DOHH2 (cell line): Measurements from ENCODE around the gene RIPOR2.
A peak's percentile ranks its signal among the peaks of the same experiment; 100 is the strongest.

ENCODE experiments used
- H3F3A ChIP-seq: fragments of 200-600 bp; sonication (generic), shearing (Covaris generic); 2 replicates; pipeline ENCODE4 v1.6.0; 2016; ENCODE audit warnings: antibody characterized with exemption, mild to moderate bottlenecking; ENCODE audit not compliant: control insufficient read depth, insufficient read depth
- H3K27ac ChIP-seq: fragments of 200-600 bp; sonication (generic); 2 replicates; pipeline ENCODE4 v1.5.1; 2014; ENCODE audit warnings: low read depth, mild to moderate bottlenecking, low read length, moderate library complexity
- H3K27me3 ChIP-seq: fragments of 200-600 bp; sonication (generic); 2 replicates; pipeline ENCODE4 v1.6.1; 2014; ENCODE audit warnings: mild to moderate bottlenecking, low read length, mixed read lengths; ENCODE audit not compliant: control insufficient read depth
- H3K36me3 ChIP-seq: fragments of 200-600 bp; sonication (generic); 2 replicates; pipeline ENCODE4 v1.6.1; 2014; ENCODE audit warnings: mild to moderate bottlenecking, low read length, moderate library complexity, mixed read lengths; ENCODE audit not compliant: control insufficient read depth
- H3K4me1 ChIP-seq: fragments of 200-600 bp; sonication (generic); 2 replicates; pipeline ENCODE4 v1.6.1; 2014; ENCODE audit warnings: mild to moderate bottlenecking, low read length, mixed read lengths; ENCODE audit not compliant: control insufficient read depth
- H3K4me2 ChIP-seq: fragments of 200-600 bp; sonication (generic); 2 replicates; pipeline ENCODE4 v1.6.0; 2014; ENCODE audit warnings: mild to moderate bottlenecking, low read length, moderate library complexity
- H3K4me3 ChIP-seq: fragments of 200-600 bp; sonication (generic); 2 replicates; pipeline ENCODE4 v1.5.1; 2014; ENCODE audit warnings: mild to moderate bottlenecking, low read length, mixed read lengths
- H3K79me2 ChIP-seq: fragments of 200-600 bp; sonication (generic); 2 replicates; pipeline ENCODE4 v1.6.1; 2014; ENCODE audit warnings: mild to moderate bottlenecking, low read length, mixed read lengths; ENCODE audit not compliant: control insufficient read depth
- H3K9me2 ChIP-seq: fragments of 200-600 bp; sonication (generic); replicated peaks from 2 replicates; pipeline ENCODE4 v1.6.1; 2014; ENCODE audit warnings: mild to moderate bottlenecking, low read length, mixed read lengths; ENCODE audit not compliant: control insufficient read depth
- H3K9me3 ChIP-seq: fragments of 200-600 bp; sonication (generic); 2 replicates; pipeline ENCODE4 v1.6.1; 2014; ENCODE audit warnings: antibody characterized with exemption, low read length, mixed read lengths; ENCODE audit not compliant: control insufficient read depth, insufficient read depth
- H4K20me1 ChIP-seq: fragments of 200-600 bp; sonication (generic); 2 replicates; pipeline ENCODE4 v1.6.0; 2014; ENCODE audit warnings: low read depth, mild to moderate bottlenecking, antibody characterized with exemption, low read length, moderate library complexity; ENCODE audit not compliant: control insufficient read depth, insufficient read depth
- CTCF ChIP-seq: fragments of 200-600 bp; sonication (generic); IDR thresholded peaks from one replicate; pipeline ENCODE4 v1.5.1; 2014; ENCODE audit warnings: antibody characterized with exemption, mild to moderate bottlenecking, low read depth, low read length; ENCODE audit not compliant: poor library complexity, severe bottlenecking
- EZH2phosphoT487 ChIP-seq: fragments of 200-600 bp; sonication (generic); IDR thresholded peaks from 2 replicates; pipeline ENCODE4 v1.6.1; 2017; ENCODE audit warnings: borderline replicate concordance, mild to moderate bottlenecking, antibody characterized with exemption, low read length, moderate library complexity, mixed read lengths

The RIPOR2 gene

GRCh38 chr6:24858177-24858653 lies 77.5 kb downstream of the RIPOR2 start:
- Histone ChIP-seq H3K9me3 (no peaks in the 10 kb centered on the region), H3K4me1 (peaks cover 79% of the 10 kb centered on the region), H3K27ac (peak overlapping the region; percentile 96), H3K36me3 (peaks cover 87% of the 10 kb centered on the region), H3K4me3 (peak overlapping the region; percentile 62), H3F3A (peaks cover 54% of the 10 kb centered on the region), H3K9me2 (no peaks in the 10 kb centered on the region), H3K4me2 (peak overlapping the region; percentile 87), H3K79me2 (peaks cover 7% of the 10 kb centered on the region), H3K27me3 (no peaks in the 10 kb centered on the region), H4K20me1 (no peaks in the 10 kb centered on the region)
- TF ChIP-seq CTCF, result no peak
- no peak for TF ChIP-seq EZH2phosphoT487

- peaks cover 68% of the 10 kb centered on the region for H3K4me1 ChIP-seq
- H3K27me3 ChIP-seq, result no peaks in the 10 kb centered on the region
- H3K36me3 ChIP-seq, result peaks cover 89% of the 10 kb centered on the region
- peaks cover 48% of the 10 kb centered on the region for H3F3A ChIP-seq
- peaks cover 7% of the 10 kb centered on the region for H3K79me2 ChIP-seq
- peak overlapping the region; percentile 87 for H3K4me2 ChIP-seq
- H3K4me3 ChIP-seq, result no peak overlapping the region
- no peaks in the 10 kb centered on the region for H3K9me3 ChIP-seq
- peak overlapping the region; percentile 96 for H3K27ac ChIP-seq
- H3K9me2 ChIP-seq, result no peaks in the 10 kb centered on the region
- TF ChIP-seq EZH2phosphoT487, result no peak
- TF ChIP-seq CTCF, result no peak
- H4K20me1 ChIP-seq, result no peaks in the 10 kb centered on the region
Observed at GRCh38 chr6:24856901-24857670, 78.7 kb downstream of the RIPOR2 start.

GRCh38 chr6:24856246-24856599 lies 79.5 kb downstream of the RIPOR2 start:
- peaks cover 89% of the 10 kb centered on the region for H3K36me3 ChIP-seq
- no peaks in the 10 kb centered on the region for H3K9me2 ChIP-seq
- peaks cover 59% of the 10 kb centered on the region for H3K4me1 ChIP-seq
- H3K27ac ChIP-seq, result peak overlapping the region; percentile 96
- peaks cover 7% of the 10 kb centered on the region for H3K79me2 ChIP-seq
- H3K4me2 ChIP-seq, result peak overlapping the region; percentile 87; the same call in 1 of the 2 replicates
- H3K4me3 ChIP-seq, result no peak overlapping the region
- peaks cover 42% of the 10 kb centered on the region for H3F3A ChIP-seq
- no peaks in the 10 kb centered on the region for H4K20me1 ChIP-seq
- H3K27me3 ChIP-seq, result no peaks in the 10 kb centered on the region
- no peaks in the 10 kb centered on the region for H3K9me3 ChIP-seq
- TF ChIP-seq EZH2phosphoT487, result no peak
- TF ChIP-seq CTCF, result no peak
